Measurements from ENCODE around the gene SLC9A3. TPM values are rescaled to one million over a fixed set of nuclear protein-coding genes. Genes with fewer than 3 reads are reported as not detected.

Gene SLC9A3
- total RNA-seq, 4 donors from 2014 or later = 5.9 to 8.2 (median 7.6) TPM

- H3K4me3 ChIP-seq (replicated peaks in 1 of 3) = no peak overlapping the region
- H3K4me1 ChIP-seq = peaks cover 9 to 14% of the 10 kb centered on the region in 2 donors
- no peaks in the 10 kb centered on the region for H3K36me3 ChIP-seq
- no peaks in the 10 kb centered on the region for H3K9me3 ChIP-seq
- no peak for TF ChIP-seq CTCF (IDR thresholded peaks at IDR 0.05)
- TF ChIP-seq POLR2A (IDR thresholded peaks at IDR 0.05) = no peak
- DNase-seq = no peak
- WGBS, 2 donors = 62 to 64% methylated on average over 26 to 27 of the region's 27 CpGs
- intact Hi-C loops (cut with DNase I) = no loop called here
- H3K27ac ChIP-seq = no peak overlapping the region
- H3K27me3 ChIP-seq = no peaks in the 10 kb centered on the region
Measured at GRCh38 chr5:535846-536698, 11.8 kb upstream of the SLC9A3 start.

GRCh38 chr5:534743-535671 is 10.8 kb upstream of the SLC9A3 start:
- H3K9me3 ChIP-seq = no peaks in the 10 kb centered on the region
- intact Hi-C loops (cut with DNase I) = no loop called here

GRCh38 chr5:533955-534742 is 9.9 kb upstream of the SLC9A3 start:
- TF ChIP-seq POLR2A (IDR thresholded peaks at IDR 0.05) (no peak), CTCF (IDR thresholded peaks at IDR 0.05) (no peak)
- H3K27me3 ChIP-seq = peaks cover under 1% of the 10 kb centered on the region
- WGBS, 2 donors = 82 to 90% methylated on average over 15 to 16 of the region's 36 CpGs
- no peak overlapping the region for H3K4me3 ChIP-seq (replicated peaks in 1 of 3)
- H3K27ac ChIP-seq = no peak overlapping the region
- no peak for DNase-seq
- H3K4me1 ChIP-seq = peaks cover 14 to 20% of the 10 kb centered on the region in 2 donors
- H3K9me3 ChIP-seq = no peaks in the 10 kb centered on the region
- intact Hi-C loops (cut with DNase I) = no loop called here
- no peaks in the 10 kb centered on the region for H3K36me3 ChIP-seq

More at GRCh38 chr5:534743-535671, 10.8 kb upstream of the SLC9A3 start:
- Histone ChIP-seq H3K36me3 (no peaks in the 10 kb centered on the region), H3K4me1 (peaks cover 14 to 20% of the 10 kb centered on the region in 2 donors), H3K27ac (no peak overlapping the region), H3K27me3 (no peaks in the 10 kb centered on the region), H3K4me3 (replicated peaks in 1 of 3) (no peak overlapping the region)
- DNase-seq = no peak
- TF ChIP-seq POLR2A (IDR thresholded peaks at IDR 0.05) (no peak), CTCF (IDR thresholded peaks at IDR 0.05) (no peak)
- WGBS, 2 donors = 95% methylated on average over 8 to 14 of the region's 41 CpGs

GRCh38 chr5:533243-533954 is 9.2 kb upstream of the SLC9A3 start:
- intact Hi-C loops (cut with DNase I) = no loop called here
- Histone ChIP-seq H3K27ac (no peak overlapping the region), H3K27me3 (peaks cover 6% of the 10 kb centered on the region), H3K4me1 (peaks cover 14 to 20% of the 10 kb centered on the region in 2 donors), H3K9me3 (no peaks in the 10 kb centered on the region), H3K4me3 (replicated peaks in 1 of 3) (no peak overlapping the region), H3K36me3 (no peaks in the 10 kb centered on the region)
- DNase-seq = no peak
- 50 to 67% methylated on average over 1 to 3 of the region's 24 CpGs for WGBS, 2 donors
- TF ChIP-seq POLR2A (IDR thresholded peaks at IDR 0.05) (no peak), CTCF (IDR thresholded peaks at IDR 0.05) (no peak)
